Measurements from ENCODE around the gene ART1.
"Not testable (repeated sequence)": the region's sequence is repeated elsewhere in the genome, so short reads cannot be mapped to it uniquely, and the experiment has no call there.

ART1 gene

DNA sequence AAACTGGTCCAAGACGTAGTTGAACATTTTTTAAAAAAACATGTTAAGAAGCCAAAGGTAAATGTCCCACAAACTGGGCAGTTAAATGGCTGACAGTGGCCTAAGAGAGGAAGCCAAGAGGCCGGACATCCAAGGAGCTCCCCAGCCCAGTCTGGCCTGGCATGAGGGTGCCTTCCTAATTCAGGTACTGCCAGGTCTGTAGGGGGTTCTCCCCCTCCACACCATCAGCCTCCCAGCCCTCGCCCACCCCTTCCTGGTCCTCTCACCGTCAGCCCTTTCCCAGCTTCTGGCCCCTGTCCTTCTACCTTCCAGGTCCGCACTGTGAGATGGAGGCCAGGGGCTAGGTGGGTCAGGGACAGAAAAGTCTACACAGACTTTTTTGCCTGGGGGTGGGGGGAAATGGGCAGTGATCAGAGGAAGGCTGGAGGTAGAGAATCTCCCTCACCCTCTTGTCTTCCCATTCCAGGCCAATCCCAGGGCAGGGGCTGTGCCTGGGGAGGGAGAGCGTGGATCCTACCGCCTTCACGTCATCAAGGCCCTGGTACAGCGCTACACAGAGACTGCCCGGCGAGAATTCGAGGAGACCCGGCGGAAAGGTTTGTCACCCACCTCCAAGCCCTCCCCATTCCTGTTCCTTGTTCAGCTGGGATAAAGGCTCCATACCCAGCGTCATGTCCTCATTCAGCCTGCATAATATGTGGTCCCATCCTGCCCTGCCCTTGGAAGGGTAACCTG, 9.1 kb upstream of the ART1 start:
- FAIRE-seq, result no peak

DNA sequence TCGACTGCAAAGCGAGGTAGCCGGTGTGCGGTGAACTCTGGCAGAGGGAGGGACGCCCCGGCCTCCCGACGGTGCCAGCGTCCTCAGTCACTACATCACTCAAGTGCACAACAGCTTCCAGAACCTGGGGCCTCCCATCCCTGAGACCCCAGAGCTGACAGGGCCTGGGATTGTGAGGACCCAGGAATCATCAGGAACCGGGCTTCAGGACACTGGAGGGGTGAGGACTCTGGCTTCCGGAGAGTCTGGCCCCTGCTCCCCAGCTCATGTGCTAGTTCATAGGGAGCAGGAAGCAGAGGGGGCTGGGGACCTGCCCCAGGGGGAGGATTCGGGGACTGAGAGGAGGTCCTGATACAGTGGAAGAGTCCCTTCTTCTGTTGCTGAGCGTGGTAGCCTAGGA, 7.7 kb upstream of the ART1 start:
- no peak for FAIRE-seq

DNA sequence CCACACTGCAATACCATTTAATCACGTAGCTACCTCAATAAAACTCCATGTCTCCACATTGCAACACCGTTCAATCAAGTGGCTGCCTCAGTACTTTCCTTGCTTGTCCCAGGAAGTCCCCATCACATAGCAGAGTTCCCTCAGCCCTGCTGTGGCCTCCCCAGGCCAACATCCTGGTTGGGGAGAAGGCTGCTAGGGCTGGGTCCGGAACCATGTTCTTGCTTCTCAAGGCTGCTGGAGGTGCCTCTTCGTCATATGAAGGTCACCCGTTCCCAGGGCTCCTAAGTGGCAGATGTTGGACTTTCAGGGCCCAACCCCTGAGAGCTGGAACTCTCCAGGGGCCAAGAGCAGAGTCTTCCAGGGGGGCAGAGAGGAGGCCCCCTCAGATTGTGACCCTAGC, 6.4 kb upstream of the ART1 start:
- no peak for FAIRE-seq

DNA sequence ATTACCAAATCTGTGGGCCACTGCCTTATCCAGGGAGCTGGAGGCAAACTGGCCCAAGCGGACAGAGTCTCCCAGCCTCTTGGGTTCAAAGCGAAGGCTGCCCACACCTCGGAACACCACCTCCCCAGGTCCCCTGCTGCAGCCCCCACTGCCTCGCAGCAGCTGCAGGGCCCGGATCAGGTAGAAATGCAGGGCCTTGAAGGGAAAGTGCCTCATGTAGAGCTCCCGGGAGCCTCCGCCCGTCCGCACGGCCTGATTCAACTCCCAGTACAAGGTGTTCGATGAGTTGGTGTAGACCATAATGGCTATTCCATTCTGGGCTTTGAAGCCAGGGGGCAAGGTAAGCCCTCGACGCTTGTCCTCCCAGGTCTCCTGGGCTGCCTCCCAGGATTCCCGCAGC, 5.1 kb upstream of the ART1 start:
- no peak for FAIRE-seq

DNA sequence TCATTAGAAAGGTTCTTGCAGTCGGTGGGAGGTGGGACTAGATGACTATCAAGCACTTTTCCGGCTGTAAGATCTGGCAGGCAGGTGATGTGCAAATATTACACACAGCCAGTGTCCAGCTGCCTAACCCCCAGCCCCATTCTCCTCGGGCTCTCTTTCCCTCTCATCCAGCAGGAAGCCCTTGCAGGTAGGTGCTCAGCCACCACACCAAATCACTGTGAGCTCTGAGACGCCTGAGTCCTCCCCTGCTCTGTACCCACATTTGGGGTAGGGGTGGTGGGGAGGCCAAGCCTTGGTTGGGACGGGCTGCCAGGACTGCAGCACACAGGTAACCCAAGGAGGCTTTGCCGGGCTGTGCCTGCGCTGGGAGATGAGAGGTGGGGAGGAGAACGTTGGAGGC, 3.7 kb upstream of the ART1 start:
- no peak for FAIRE-seq

DNA sequence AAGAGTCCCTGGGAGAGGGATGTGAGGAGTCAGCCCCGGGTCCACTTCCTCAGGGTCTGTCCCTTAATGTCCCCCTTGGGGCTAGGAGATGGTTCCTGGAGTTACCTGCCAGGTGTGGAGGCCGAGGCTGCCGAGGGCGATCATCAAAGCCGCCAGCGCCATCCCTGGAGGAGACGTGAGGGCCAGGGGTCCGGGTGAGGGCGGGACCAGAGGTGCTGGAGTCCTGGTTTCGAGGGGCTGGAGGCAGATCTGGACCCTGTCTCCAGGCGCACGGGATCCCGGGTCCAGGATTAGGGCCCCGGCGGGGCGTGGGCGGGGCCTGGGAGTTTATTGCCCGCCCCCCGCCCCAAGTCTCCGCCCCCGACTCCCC, 3.2 kb upstream of the ART1 start, which contains the start of gene ART5:
TSS of gene ART5 (minus strand) at position 292 of the 370 bp plus-strand sequence. CDS start at position 162, 130 bp downstream.
- FAIRE-seq, result no peak

DNA sequence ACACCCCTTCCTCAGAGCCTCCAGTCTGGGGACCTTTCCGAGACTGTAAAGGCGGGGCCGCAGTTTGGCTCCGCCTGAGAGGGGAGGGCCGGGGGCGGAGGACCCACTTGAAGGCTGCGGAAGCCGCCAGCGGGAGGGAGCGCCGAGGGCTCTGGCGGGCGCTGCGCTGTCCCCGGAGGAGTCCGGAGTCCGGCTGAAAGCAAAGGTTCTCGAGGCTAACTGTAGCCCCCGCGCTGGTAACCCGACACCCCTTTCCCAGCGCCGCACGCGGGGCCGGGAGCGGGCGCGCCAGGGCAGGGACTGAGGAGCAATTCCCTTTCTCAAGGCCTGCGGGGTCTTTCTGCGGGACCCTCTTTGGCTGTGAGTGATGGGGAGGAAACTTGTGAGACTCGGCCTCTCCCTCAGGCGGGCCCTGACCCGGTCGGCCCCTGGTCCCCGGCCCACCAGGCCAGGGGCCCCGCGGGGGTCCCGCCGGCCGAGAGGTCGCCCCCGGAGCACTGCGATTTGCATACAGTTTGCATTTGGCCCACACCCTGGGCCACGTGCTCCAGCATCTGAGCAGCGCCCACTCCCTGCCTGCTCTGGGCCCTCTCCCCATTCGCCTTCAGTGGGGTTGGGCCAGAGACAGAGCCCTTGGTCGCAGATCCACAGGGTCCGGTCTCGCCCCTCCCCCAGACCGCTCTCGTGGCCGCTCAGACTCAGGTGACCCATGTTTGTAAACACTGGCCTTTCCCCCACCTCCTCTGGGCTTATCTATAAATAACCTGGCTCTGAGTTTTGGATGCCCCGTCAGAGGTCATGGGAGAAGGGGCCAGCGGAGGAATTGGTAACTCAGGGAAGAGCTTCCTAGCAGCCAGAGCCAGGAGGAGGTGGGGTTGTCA, 2.6 kb upstream of the ART1 start:
- no peak for FAIRE-seq

DNA sequence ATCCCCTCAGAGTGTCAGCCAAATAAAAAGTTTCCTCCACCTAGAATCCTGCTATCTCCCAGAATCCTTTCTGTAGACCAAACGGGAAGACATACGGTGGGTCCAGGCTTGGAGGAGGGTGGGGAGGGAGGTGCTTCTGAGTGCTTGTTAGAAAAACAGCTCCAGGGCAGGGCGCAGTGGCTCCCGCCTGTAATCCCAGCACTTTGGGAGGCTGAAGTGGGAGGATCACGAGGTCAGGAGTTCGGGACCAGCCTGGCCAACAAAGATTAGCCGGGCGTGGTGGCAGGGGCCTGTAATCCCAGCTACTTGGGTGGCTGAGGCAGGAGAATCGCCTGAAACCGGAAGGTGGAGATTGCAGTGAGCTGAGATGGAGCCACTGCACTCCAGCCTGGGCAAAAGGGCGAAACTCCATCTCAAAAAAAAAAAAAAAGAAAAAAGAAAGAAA, 1.8 kb upstream of the ART1 start:
- FAIRE-seq, result not testable (repeated sequence)

DNA sequence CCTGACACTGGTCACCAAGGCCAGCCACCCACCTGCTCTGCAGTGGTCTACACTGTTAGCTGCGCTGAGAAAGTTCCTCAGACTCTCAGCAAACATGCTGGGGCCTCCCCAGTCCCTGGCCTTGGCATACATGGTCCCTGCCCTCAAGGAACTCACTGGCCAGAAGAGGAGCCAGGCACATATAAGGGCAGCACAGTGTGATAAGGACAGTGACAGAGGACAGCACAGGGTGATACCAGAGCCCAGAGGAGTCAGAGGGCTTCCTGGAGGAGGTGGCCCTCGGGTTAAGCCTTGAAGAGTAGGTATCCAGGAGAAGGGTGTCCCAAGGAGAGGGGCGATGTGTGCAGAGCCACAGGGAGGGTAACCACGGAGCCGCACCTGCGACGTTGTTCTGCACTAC, 624 bp downstream of the ART1 start:
- FAIRE-seq, result no peak

DNA sequence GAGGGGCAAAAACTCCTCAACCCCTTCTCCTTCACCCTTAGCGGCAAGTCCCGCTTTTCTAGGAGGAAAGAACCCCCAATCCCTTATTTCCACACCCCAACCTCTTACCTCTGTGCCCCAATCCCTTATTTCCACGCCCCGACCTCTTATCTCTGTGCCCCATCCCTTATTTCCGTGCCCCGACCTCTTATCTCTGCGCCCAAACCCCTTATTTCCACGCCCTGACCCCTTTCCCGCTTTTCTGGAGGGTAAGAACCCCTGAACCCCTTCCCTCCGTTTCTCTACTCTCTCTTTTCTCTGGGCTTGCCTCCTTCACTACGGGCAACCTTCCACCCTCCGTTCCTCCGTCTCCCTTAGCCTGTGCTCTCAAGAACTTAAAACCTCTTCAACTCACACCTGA, 3.9 kb downstream of the ART1 start:
- FAIRE-seq, result not testable (repeated sequence)

DNA sequence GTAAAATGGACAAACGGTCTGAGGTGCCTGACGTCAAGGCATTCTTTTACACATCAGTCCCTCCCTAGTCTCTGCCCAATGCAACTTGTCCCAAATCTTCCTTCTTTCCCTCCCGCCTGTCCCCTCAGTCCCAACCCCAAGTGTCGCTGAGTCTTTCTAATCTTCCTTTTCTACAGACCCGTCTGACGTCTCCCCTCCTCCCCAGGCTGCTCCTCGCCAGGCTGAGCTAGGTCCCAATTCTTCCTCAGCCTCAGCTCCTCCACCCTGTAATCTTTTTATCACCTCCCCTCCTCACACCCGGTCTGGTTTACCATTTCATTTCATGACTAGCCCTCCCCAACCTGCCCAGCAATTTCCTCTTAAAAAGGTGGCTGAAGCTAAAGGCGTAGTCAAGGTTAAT, 4.4 kb downstream of the ART1 start:
- FAIRE-seq, result not testable (repeated sequence)

DNA sequence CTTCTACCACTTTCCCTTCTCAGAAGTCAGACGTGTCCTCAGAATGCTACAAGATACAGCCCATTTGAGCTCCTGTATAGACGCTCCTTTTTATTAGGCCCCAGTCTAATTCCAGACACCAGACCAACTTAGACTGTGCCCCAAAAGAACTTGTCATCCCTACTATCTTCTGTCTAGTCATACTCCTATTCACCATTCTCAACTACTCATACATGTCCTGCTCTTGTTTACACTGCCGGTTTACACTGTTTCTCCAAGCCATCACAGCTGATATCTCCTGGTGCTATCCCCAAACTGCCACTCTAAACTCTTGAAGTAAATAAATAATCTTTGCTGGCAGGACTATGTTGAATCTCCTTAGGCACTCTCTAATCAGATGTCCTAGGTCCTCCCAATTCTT, 7.6 kb downstream of the ART1 start:
- not testable (repeated sequence) for FAIRE-seq

DNA sequence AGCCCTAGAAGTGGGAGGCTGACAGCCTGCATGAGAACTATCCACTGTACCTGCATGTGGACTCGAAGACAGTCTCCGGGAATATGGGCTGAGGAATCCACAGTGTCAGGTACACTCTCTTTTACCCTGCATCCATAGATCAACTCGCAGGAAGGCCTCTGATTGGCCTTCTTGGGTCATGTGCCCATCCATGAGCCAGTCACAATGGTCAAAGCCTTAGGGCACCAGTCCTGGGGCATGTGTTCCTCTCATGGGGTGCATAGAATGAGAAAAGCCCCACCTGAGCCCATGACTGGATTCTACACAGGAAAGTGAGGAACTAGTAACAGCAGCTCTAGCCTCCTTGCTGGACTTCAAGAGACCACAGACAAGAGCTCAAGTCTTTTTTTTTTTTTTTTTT, 10.6 kb downstream of the ART1 start:
- FAIRE-seq, result no peak

DNA sequence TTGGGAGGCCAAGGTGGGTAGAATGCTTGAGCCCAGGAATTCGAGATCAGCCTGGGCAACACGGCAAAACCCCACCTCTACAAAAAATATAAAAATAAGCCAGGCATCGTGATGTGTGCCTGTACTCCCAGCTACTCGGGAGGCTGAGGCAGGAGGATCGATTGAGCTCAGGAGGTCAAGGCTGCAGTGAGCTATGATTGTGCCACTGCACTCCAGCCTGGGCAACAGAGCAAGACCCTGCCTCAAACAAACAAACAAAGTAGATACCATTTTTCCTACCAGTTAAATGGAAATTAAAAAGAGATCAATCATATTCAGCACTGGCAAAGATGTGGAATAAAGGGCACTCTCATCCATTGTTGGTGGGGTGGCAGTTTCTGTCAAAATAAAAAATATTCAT, 12.4 kb downstream of the ART1 start:
- FAIRE-seq, result not testable (repeated sequence)

DNA sequence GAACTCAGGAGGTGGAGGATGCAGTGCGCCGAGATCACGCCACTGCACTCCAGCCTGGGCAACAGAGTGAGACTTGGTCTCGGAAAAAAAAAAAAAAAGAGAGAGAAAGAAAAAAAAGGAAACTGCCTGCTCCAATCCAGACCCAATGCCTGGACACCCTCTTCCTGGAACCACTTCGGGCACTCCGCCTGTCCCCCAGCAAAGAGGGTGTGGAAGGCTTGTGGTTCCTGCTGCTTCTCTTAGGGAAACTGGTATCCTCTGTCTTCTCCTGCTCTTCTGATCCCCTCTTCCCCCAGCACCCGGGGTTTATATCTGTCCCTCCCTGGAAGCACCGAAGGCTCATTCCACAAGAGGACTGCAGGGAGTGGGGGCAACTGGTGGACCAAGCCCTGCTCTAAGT, 13.3 kb downstream of the ART1 start:
- FAIRE-seq, result no peak

DNA sequence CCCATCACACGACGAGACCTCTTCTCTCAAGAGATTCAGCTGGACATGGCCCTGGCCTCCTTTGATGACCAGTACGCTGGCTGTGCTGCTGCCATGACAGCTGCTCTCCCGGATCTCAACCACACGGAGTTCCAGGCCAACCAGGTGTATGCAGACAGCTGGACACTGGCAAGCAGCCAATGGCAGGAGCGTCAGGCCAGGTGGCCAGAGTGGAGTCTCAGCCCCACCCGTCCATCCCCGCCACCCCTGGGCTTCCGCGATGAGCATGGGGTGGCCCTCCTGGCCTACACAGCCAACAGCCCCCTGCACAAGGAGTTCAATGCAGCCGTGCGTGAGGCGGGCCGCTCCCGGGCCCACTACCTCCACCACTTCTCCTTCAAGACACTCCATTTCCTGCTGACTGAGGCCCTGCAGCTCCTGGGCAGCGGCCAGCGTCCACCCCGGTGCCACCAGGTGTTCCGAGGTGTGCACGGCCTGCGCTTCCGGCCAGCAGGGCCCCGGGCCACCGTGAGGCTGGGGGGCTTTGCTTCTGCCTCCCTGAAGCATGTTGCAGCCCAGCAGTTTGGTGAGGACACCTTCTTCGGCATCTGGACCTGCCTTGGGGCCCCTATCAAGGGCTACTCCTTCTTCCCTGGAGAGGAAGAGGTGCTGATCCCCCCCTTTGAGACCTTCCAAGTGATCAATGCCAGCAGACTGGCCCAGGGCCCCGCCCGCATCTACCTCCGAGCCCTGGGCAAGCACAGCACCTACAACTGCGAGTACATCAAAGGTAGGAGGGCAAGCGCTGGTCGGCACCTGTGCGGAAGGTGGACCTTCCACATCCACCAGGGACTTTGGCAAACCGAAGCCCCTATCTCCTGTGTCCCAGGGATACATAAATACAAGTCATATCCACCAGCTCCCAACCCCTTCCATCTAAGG, 14.9 kb downstream of the ART1 start:
- FAIRE-seq, result no peak

DNA sequence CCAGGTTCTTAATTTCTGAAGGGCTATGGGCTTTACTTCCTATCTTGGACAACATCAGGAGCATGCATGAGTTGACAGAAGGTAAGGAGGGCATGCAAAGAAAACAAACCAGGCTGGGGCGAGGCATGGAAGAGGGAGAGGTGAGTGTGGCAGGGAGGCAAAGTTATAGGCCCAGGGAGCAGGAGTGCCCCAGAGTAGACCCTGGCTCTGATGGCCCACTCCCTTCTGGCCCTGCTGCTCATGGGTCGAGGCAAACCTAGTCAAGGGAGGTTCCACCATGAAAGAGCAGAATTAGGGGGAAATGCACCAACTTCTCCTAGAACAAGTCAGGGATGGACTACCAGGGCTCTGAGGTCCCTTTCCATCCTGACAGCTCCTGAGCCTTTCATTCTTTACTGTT, 16.0 kb downstream of the ART1 start:
- no peak for FAIRE-seq

DNA sequence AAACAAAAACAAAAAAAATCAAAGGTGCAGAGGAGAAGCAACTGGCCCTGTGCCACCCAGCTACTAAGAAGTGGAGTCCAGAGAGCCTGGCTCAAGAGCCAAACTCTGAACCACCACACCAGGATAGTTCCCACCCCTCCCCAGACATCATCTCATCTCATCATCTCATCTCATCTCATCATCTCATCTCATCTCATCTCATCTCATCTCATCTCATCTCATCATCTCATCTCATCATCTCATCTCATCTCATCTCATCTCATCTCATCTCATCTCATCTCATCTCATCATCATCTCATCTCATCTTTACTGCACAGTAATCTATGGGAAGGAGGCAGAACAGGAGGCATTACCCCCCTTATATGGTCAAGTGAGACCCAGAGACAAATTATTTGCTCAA, 17.9 kb downstream of the ART1 start:
- FAIRE-seq, result no peak

DNA sequence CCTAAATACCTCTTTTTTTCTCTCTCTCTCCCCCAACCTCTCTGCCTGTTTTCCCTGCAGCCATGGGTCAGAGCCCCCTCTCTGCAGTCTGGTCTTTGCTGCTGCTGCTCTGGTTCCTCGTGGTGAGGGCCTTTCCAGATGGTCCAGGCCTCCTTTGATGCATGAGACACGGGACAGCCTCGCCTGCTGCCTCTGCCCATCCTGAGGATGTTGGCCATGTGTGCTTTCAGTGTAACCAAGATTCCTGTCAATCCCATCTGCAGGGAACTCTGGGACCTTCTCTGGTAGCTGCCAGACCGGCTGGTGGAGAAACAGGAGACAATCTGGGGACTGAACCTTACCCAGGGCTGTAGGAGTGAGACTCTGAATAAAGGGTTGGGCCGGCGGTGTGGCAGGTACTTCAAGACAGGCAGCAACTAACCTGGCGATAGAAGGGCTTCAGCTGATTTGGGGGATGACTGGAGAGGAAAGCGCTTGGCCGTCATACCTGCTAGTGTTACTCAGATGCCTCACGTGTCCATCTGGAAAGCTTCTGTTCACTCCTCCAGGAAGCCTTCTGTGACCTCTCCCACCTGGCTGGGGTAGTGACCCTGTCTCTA, 19.2 kb downstream of the ART1 start:
- FAIRE-seq, result no peak

DNA sequence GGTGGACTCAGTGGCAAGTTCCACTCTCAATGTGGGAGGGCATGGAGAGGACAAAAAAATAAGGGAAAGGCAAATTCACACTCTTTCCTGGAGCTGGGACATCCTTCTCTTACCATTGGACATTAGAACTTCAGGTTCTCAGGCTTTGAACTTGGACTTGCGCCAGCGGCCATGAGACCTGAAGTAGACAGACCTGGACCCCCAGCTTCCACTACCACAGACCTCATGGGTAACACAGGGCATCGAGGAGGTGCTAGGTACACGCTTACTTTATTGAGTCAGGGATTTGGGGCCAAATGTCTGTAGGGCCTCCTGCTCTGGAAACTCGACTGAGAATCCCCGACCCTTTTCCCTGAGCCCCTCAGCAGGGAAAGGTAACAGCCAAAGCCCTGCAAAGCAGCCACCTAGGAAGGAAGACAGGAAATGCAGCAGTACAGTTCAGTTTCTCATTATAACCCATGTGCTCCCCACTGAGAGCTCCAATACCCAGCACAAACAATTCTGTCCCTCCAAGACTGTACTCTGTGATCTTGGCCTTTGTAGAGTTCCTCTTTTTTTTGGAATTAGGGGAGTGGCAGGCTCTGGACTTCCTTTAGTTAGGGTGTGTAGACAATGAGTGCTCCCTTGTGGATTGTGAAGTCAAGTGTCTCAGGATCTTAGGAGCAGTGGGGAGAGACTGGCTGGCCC, 20.6 kb downstream of the ART1 start:
- FAIRE-seq, result no peak

DNA sequence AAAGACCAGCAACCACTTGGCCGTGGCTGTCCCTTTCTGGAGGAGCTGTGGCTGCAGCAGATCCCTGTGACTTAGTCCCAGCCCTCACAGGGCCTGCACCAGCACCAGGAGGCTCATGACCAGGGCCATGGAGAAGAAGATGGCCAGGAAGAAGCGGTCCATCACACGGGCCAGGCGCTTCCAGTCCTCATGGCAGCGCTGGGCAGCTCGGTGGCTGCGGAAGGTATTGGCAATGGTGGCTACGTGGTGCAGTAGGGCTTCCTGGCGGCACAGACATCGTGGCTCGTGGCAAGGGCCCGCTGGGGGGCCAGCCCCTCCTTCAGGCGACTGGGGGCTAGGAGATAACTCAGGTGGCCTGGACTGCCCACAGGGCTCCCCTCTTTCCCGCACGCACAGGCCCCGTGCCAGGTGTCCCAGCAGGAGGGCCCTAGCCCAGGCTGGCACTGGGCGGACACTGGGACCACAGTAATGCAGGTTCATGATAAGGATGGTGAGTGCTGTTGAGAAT, 21.1 kb downstream of the ART1 start:
- FAIRE-seq, result no peak

Data from A204.1 (cell line).